B cell (primary cell): Measurements from ENCODE around the gene ZNF385D. TPM values are rescaled to one million over a fixed set of nuclear protein-coding genes. Genes with fewer than 3 reads are reported as not detected.

ENCODE experiments used
- ATAC-seq: fragments of 200-7000 bp; cut with Tn5 transposase; one replicate; pipeline ENCODE4 v1.10.0; 2021; ENCODE audit warnings: low read depth, mild to moderate bottlenecking, moderate number of reproducible peaks, moderate library complexity
- CTCF ChIA-PET: fragments of 350-600 bp; sonication (Branson Sonifier 250); formaldehyde crosslinking; loops from one replicate; lab custom pipeline; 2021; ENCODE audit warnings: antibody characterized with exemption, inconsistent platforms; lab: Charles Lee
- POLR2A ChIA-PET: fragments of 350-600 bp; sonication (Branson Sonifier 250); formaldehyde crosslinking; loops from one replicate; lab custom pipeline; 2021; ENCODE audit warnings: antibody characterized with exemption; lab: Charles Lee
- DNase-seq: peaks from one replicate; pipeline ENCODE4 v3.0.0; 2013
- H2AFZ ChIP-seq: 2 replicates; pipeline ENCODE4 v1.6.1; 2012; ENCODE audit warnings: mild to moderate bottlenecking, low read depth, low read length; ENCODE audit not compliant: insufficient read depth, poor library complexity, severe bottlenecking
- H3K27ac ChIP-seq, 2 donors: 1 replicate in 1 of 2; 2 replicates in 1 of 2; pipeline ENCODE4 v1.5.1; 2012 to 2013; ENCODE audit warnings: low read length in 2 of 2, mild to moderate bottlenecking in 2 of 2, moderate library complexity in 1 of 2
- H3K27me3 ChIP-seq, 4 experiments: fragments of 200-600 bp in 1 of 4; sonication (generic) in 1 of 4; replicated peaks in 1 of 4; 1 replicate in 2 of 4; 2 replicates in 2 of 4; pipeline versions ENCODE4 v1.6.1 to v1.7.0; 2013 to 2016; ENCODE audit warnings: low read length in 3 of 4, mild to moderate bottlenecking in 2 of 4, mixed read lengths in 1 of 4, moderate library complexity in 1 of 4; ENCODE audit not compliant: insufficient read depth in 4 of 4, control insufficient read depth in 3 of 4; ENCODE audit errors: control extremely low read depth in 1 of 4
- H3K36me3 ChIP-seq, 2 experiments: replicated peaks in 1 of 2; 1 replicate in 1 of 2; 2 replicates in 1 of 2; pipeline versions ENCODE4 v1.6.1 to v1.7.1; 2013; ENCODE audit warnings: low read length in 1 of 2; ENCODE audit not compliant: insufficient read depth in 2 of 2, control insufficient read depth in 1 of 2; ENCODE audit errors: control extremely low read depth in 1 of 2, extremely low read depth in 1 of 2
- H3K4me1 ChIP-seq, 2 donors: fragments of 200-600 bp in 1 of 2; sonication (generic) in 1 of 2; 1 replicate in 1 of 2; 2 replicates in 1 of 2; pipeline versions ENCODE4 v1.5.1 to v1.6.1; 2013 to 2017; ENCODE audit warnings: low read length in 2 of 2; ENCODE audit not compliant: control insufficient read depth in 2 of 2, insufficient read depth in 2 of 2
- H3K4me2 ChIP-seq: replicated peaks from 2 replicates; pipeline ENCODE3; 2012; ENCODE audit warnings: mild to moderate bottlenecking, low read depth, low read length; ENCODE audit not compliant: poor library complexity, severe bottlenecking
- H3K4me3 ChIP-seq, 5 experiments: fragments of 200-600 bp in 1 of 5; sonication (generic) in 1 of 5; 1 replicate in 3 of 5; 2 replicates in 2 of 5; pipeline versions ENCODE4 v1.5.1 to v1.7.0; 2011 to 2016; ENCODE audit warnings: low read length in 4 of 5, mild to moderate bottlenecking in 4 of 5, low read depth in 2 of 5, control low read depth in 1 of 5, moderate library complexity in 1 of 5; ENCODE audit not compliant: insufficient read depth in 1 of 5; ENCODE audit errors: control extremely low read depth in 1 of 5, extremely low read depth in 1 of 5
- H3K79me2 ChIP-seq: fragments of 200-600 bp; sonication (generic); one replicate; pipeline ENCODE4 v1.6.0; 2016; ENCODE audit warnings: low read length; ENCODE audit not compliant: control insufficient read depth, insufficient read depth
- H3K9ac ChIP-seq: fragments of 200-600 bp; sonication (generic); 2 replicates; pipeline ENCODE4 v1.6.1; 2017; ENCODE audit warnings: mild to moderate bottlenecking, low read length, moderate library complexity
- H3K9me3 ChIP-seq, 3 donors: one replicate each; pipeline versions ENCODE4 v1.6.1 to v1.7.1; 2013; ENCODE audit warnings: low read length in 2 of 3; ENCODE audit not compliant: control insufficient read depth in 2 of 3, insufficient read depth in 1 of 3; ENCODE audit errors: control extremely low read depth in 1 of 3
- H4K20me1 ChIP-seq: 2 replicates; pipeline ENCODE4 v1.6.0; 2012; ENCODE audit warnings: mild to moderate bottlenecking, low read length; ENCODE audit not compliant: insufficient read depth, control insufficient read depth, poor library complexity, severe bottlenecking
- H3K27ac Mint-ChIP-seq: one replicate; pipeline ENCODE4 v1.8.0; 2021; ENCODE audit warnings: mixed read lengths
- H3K27me3 Mint-ChIP-seq: one replicate; pipeline ENCODE4 v1.8.0; 2021; ENCODE audit warnings: mixed read lengths
- H3K4me1 Mint-ChIP-seq: one replicate; pipeline ENCODE4 v1.8.0; 2021; ENCODE audit warnings: mixed read lengths
- H3K4me3 Mint-ChIP-seq: one replicate; pipeline ENCODE4 v1.8.0; 2021; ENCODE audit warnings: mixed read lengths
- H3K9me3 Mint-ChIP-seq: one replicate; pipeline ENCODE4 v1.8.0; 2022; ENCODE audit warnings: mixed read lengths; ENCODE audit not compliant: insufficient read depth
- EZH2 ChIP-seq: IDR thresholded peaks from 2 replicates; pipeline ENCODE4 v1.6.1; 2012; ENCODE audit warnings: borderline replicate concordance, low read depth, mild to moderate bottlenecking, moderate library complexity, low read length; ENCODE audit not compliant: insufficient read depth, poor library complexity, severe bottlenecking
- WGBS: methylation state at CpG from one replicate; pipeline ENCODE4 v1.1.5; 2013; ENCODE audit warnings: missing lambda C conversion rate; ENCODE audit not compliant: insufficient coverage; 5-methylcytosine and 5-hydroxymethylcytosine counted together
- intact Hi-C: fragments of 100-400 bp; cut with micrococcal nuclease; formaldehyde crosslinking; loops from one replicate; pipeline ENCODE4 v1.10.0; 2022
- polyA plus RNA-seq: library from polyadenylated mRNA; depleted of rRNA; stranded (reverse); fragments of >200 nt; gene quantifications from 2 replicates; pipeline ENCODE4 v1.2.3, GENCODE V29; 2012
- total RNA-seq, 2 donors: library from RNA; stranded (reverse); fragments of 120-200 nt in 1 of 2; gene quantifications; 1 replicate in 1 of 2; 2 replicates in 1 of 2; pipeline versions ENCODE4 v1.2.3 to v1.2.4, GENCODE V29; 2013 to 2022
- TF ChIP-seq, protein P1 (sequence below): fragments of 200-600 bp; IDR thresholded peaks from one replicate; pipeline ENCODE4 v1.8.0; 2022; ENCODE audit warnings: antibody characterized with exemption, mild to moderate bottlenecking

ZNF385D gene
- total and polyA plus RNA-seq, 2 donors (not counting 1 experiment from before 2014, with no cell fraction given), result not detected

DNA sequence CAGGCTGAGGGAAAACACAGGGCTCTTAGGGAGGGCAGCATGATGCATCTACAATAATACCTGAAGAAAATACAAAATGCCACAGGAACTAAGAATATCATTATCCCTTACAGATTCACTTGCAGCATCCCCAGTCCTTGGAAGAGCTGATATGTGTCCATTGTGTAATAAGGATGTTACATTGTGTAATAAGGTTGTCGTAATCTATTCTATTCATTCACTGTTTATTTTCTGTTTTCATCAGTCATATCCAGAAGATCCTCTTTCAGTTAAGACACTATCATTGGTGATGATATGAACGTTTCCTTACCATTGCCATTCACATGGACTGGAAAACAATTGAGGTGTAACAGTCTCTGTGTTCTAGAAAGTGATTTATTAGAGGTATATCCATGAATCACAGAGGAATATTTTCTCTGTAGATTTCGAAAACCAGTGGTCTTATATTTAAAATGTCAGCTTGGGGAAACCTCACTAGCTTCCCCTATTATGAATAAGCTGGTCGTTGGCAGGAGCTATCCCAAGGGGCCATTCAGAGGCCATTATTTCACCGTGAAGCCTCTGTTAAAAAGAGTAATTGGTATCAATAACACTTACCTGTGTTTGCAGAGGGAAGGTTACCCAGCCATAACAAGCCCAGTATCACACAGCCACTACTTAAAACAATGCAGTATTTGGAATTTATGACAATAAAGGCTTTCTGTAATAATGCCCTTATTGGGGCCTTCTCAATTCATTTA is 241.1 kb downstream of the ZNF385D start:
- WGBS, result no CpG with 5 or more reads among the region's 5 CpGs

DNA sequence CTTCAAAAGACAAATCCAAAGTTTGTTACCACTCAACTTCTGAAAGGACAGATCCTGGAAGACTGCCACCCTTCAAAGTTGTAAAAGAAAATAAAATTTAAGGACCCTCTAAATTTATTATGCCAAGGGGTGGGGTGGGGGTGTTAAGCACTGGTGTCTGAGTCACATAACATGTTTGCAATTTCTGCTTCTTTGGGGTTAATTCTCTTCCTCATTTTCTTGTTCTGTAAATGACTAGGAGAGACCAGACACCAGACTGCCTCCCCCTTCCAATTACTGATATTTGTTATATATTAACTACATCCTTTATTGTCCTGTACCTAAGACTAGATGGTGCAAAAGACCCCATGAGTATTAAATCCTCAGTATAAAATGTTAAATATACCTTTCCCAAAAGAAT is 242.8 kb downstream of the ZNF385D start:
- H3K27ac Mint-ChIP-seq, result no peak overlapping the region
- intact Hi-C loops, result no loop called here
- TF ChIP-seq EZH2, result no peak
- TF ChIP-seq, protein P1, sequence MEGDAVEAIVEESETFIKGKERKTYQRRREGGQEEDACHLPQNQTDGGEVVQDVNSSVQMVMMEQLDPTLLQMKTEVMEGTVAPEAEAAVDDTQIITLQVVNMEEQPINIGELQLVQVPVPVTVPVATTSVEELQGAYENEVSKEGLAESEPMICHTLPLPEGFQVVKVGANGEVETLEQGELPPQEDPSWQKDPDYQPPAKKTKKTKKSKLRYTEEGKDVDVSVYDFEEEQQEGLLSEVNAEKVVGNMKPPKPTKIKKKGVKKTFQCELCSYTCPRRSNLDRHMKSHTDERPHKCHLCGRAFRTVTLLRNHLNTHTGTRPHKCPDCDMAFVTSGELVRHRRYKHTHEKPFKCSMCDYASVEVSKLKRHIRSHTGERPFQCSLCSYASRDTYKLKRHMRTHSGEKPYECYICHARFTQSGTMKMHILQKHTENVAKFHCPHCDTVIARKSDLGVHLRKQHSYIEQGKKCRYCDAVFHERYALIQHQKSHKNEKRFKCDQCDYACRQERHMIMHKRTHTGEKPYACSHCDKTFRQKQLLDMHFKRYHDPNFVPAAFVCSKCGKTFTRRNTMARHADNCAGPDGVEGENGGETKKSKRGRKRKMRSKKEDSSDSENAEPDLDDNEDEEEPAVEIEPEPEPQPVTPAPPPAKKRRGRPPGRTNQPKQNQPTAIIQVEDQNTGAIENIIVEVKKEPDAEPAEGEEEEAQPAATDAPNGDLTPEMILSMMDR, result no peak

More for the DNA sequence above, 241.1 kb downstream of the ZNF385D start:
- Histone ChIP-seq H3K4me2 (no peak overlapping the region), H3K4me1 (no peaks in the 10 kb centered on the region), H3K9ac (no peak overlapping the region), H3K36me3 (no peaks in the 10 kb centered on the region), H3K4me3 (no peak overlapping the region), H2AFZ (no peak overlapping the region), H3K27me3 (no peaks in the 10 kb centered on the region), H3K27ac (no peak overlapping the region), H4K20me1 (no peaks in the 10 kb centered on the region), H3K79me2 (no peaks in the 10 kb centered on the region), H3K9me3 (no peaks in the 10 kb centered on the region)
- no peak for TF ChIP-seq EZH2
- TF ChIP-seq, protein P1, result no peak
- Mint-ChIP-seq H3K27ac (no peak overlapping the region), H3K4me1 (no peaks in the 10 kb centered on the region), H3K9me3 (peaks cover 3% of the 10 kb centered on the region), H3K27me3 (no peaks in the 10 kb centered on the region), H3K4me3 (no peak overlapping the region)
- ChIA-PET CTCF (no interaction called here), POLR2A (no interaction called here)
- no peak for DNase-seq
- no peak for ATAC-seq
- intact Hi-C loops, result no loop called here

More for the DNA sequence above, 242.8 kb downstream of the ZNF385D start:
- H3K27ac ChIP-seq, result no peak overlapping the region
- POLR2A ChIA-PET, result no interaction called here
- CTCF ChIA-PET, result no interaction called here
- no peaks in the 10 kb centered on the region for H3K36me3 ChIP-seq
- H3K4me1 ChIP-seq, result no peaks in the 10 kb centered on the region
- H3K79me2 ChIP-seq, result no peaks in the 10 kb centered on the region
- Mint-ChIP-seq H3K9me3 (peaks cover 5% of the 10 kb centered on the region), H3K4me3 (no peak overlapping the region), H3K27me3 (no peaks in the 10 kb centered on the region), H3K4me1 (no peaks in the 10 kb centered on the region)
- no peaks in the 10 kb centered on the region for H3K9me3 ChIP-seq
- ATAC-seq (no peak), DNase-seq (no peak)
- H2AFZ ChIP-seq, result no peak overlapping the region
- H3K4me2 ChIP-seq, result no peak overlapping the region
- no peaks in the 10 kb centered on the region for H4K20me1 ChIP-seq
- H3K9ac ChIP-seq, result no peak overlapping the region
- no peaks in the 10 kb centered on the region for H3K27me3 ChIP-seq
- no peak overlapping the region for H3K4me3 ChIP-seq
